Myocyte (in vitro differentiated cells): ENCODE results near the gene DOCK1. TPM values are rescaled to one million over a fixed set of nuclear protein-coding genes. Genes with fewer than 3 reads are reported as not detected.

Source experiments
- DNase-seq: peaks from one replicate; pipeline ENCODE4 v3.0.0-alpha.2; 2012; ENCODE audit warnings: low read depth
- total RNA-seq: library from RNA; depleted of rRNA; stranded (reverse); fragments of >200 nt; gene quantifications from 2 replicates; pipeline ENCODE4 v1.2.3, GENCODE V29; 2014

Gene DOCK1
- total RNA-seq, 1 donor from 2014 or later, result 35.1 TPM

DNA sequence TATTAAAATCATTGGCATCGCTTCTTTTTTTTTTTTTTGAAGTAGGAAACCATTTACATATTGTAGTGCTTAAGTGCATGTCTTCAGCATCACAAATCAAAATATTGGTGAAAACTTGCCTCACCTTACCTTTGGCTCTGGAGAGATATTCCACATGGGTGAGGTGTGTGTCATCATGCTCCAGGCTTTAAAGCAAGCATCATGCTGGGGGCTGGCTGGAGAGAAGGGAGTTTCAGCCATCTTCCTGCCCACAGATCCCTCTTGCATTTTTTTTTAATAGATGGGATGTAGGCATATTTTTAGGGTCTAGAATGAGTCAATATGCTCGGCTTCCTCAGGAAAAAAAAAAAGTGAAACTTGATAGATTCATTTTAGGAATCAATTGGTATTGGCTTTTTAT is 293.5 kb downstream of the DOCK1 start:
- DNase-seq, result no peak

DNA sequence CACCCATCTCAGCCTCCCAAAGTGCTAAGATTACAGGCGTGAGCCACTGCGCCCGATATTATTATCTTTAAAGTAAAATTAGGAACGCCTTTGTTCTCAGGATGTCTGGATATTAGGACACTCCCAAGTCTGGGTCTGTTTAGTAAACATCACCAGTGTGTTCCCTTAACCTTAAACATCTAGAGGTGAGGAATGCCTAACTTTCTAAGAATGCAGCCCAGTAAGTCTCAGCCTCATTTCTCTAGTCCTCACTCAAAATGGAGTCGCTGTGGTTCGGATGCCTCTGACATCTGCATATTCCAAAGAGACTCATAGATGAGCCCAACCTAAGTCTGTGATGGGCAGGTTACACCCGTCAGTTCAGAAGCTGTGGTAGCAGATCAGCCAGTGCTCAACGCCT is 295.4 kb downstream of the DOCK1 start:
- no peak for DNase-seq

DNA sequence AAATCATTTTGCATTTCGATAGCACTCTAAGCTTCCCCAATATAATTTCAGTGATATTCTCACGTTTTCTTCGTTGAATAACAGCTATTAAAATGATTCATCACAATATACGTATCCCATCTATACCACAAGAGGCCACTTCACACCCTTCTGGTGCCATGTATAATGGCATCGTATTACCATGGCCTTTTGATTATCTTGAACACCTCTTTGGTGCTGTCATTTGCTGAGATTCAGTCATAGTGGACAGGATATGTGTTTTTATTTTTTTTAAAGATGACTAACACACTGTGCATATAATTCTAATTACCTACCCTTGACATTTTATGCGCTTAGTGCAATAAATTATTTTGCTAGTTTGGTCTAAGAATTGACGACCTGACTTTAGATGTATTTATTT is 297.8 kb downstream of the DOCK1 start:
- no peak for DNase-seq

DNA sequence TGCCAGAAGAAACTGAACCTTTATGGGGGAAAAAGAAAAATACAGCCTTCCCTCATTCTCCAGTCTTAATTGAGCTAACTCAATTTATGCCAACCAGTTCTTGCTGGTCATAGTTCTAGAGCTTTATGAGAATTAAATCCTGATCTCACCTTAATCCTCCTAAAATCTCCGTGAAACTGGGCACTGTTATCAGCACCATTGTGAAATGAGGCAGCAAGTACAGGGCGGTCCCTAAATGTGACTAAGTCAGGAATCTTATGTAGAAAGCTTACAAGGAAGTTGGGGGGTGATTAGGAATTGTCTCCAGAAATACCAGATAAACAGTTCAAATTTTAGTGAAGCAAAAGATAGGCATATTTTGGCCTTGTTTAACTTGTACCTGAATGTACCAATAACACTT is 301.9 kb downstream of the DOCK1 start:
- DNase-seq, result no peak

DNA sequence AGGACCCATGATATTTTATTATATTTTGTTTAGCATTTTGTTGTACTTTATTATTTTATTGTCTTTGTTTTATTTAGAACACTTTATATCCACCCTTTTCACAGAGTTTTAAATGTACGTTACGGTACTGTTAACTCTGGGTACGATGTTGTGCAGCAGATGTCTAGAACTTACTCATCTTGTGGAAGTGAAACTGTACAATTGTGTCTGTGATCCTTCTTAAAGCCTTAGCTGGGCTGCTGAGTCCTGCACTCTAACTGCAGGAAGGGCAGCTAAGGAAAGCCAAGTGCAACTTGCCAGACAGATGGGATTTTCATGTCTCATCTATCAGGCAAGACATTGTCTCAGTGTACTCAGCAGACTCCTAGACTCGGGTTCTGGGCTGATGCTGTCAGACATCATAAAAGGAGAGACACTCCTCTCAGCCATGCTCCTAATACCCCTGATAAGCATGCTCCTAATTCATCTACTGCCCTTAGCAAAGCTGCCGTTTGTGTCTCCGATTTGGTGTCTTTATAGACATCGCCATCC is 305.8 kb downstream of the DOCK1 start:
- DNase-seq, result no peak

DNA sequence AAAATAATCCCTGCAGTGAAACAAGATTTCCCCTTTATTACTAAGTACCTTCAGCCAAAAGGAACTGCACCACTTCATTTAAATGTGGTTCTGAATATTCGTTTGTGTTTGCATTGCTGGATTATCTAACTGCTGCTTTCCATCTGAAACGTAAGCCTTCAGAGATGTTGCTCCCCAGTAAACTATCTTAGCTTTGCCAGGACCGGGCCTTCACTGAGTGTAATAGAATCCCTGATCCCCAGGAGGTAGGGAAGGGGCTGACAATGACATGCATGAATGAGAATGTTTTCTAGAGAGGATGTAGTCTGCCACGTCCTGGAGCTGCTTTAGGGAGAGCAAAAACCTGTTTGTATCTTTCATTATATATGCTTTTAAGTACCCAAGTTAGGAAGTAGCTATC is 310.6 kb downstream of the DOCK1 start:
- no peak for DNase-seq

DNA sequence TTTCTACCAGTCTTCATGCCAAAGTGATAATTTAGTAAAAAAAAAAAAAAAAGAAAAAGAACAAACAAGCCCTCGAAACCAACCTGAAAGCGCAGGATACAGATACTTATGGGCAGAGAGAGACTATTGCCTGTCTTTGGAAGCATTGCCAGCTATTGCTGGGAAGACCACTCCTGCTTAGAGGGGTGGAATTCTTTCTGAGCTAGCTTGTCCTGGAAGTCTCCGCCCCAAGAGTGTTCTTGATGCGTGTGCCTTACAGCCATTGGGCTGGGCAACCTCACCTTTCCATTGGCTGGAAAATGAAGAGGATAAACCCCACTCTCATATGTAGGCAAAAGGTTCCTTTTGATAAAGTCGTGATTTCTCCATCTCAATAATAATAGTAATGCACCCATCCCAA is 311.0 kb downstream of the DOCK1 start:
- no peak for DNase-seq

DNA sequence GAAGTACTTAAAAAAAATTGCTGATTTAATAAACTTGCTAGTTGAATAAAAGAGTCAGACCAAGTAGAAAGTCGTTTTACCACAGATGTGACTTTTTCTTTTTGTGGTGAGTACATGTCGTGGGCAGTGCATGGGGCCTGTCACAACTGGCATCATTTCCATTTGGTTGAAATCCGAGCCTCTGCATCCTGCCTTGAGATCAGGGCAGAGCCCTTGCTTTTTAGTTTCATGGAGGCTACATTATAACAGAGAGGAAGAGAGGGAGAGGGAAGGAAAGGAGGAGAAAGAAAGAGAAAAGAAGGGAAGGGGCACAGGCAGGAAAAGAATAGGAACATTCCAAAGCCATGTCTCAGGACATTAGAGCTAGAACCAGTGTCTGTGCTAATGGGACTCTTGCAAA is 311.6 kb downstream of the DOCK1 start:
- peak; percentile 74 for DNase-seq

DNA sequence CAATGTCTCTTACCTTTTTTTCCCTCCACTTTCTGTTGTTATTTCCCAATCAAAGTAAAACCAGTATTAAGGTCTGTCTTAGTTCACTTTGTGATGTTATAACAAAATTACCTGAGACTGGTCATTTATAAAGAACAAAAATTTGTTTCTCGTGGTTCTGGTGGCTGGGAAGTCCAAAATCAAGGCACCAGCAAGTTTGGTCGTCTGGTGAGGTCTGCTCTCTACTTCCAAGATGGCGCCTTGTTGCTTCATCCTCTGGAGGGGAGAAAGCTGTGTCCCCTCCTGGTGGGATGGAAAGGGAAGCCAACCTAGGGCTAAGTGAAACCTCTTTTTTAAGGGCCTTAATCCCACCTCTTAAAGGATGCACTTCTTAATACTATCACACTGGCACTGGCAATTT is 313.4 kb downstream of the DOCK1 start:
- DNase-seq, result no peak

DNA sequence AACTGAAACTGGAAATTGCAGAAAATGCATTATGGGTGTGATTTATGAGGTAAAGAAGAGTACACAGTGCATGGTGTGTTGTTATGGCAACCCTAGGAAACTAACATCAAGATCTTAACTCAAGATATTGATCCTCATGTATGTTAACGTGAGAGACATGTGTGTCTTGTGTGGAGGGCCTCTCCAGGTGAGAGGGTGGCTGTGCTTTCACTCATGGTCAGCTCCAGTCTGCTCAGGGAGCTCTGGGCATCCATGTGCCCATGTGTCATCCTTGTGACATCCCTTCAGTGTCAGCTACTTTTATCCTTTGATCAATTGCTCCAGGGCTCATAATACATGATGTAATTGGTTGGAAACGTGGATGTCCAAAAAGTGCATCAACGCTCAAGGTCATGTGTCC is 316.1 kb downstream of the DOCK1 start:
- no peak for DNase-seq

DNA sequence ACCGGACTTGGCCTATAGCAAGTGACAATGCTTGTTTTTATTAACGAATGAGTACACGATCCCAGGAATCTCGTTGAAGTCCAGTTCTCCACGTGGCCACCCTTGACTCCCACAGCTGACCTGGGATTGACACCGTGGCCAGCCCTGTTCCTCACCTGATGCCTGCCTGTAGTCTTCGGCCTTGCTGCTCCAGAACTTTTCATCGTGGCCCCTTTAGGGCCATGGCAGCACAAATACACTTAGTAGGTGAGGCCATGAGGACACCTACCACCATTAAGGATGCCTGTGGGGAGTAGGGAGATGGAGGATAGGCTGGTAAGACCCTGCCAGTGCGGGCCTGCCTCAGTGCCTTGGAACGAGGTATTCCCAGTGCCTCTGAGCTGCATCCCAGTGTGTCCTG is 321.8 kb downstream of the DOCK1 start:
- DNase-seq, result no peak

DNA sequence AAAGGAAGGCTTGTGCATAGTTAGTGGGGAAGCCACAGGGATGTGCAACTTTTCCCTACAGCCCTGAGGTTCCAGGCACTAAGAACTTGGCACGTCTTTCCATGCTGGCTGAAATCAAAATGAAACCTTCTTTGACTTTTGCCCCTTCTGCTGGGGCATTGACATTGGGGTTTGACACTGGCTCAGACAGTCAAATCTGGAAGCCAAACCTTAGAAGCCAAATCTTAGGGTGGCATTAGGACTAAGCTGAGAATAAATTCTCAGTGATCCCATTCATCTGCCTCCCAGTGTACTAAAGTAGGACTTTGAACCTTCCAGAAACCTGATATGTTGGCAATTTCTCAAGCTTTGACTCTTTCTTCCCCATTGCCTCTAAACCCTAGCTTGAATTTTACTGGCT is 322.4 kb downstream of the DOCK1 start:
- DNase-seq, result peak; percentile 7

DNA sequence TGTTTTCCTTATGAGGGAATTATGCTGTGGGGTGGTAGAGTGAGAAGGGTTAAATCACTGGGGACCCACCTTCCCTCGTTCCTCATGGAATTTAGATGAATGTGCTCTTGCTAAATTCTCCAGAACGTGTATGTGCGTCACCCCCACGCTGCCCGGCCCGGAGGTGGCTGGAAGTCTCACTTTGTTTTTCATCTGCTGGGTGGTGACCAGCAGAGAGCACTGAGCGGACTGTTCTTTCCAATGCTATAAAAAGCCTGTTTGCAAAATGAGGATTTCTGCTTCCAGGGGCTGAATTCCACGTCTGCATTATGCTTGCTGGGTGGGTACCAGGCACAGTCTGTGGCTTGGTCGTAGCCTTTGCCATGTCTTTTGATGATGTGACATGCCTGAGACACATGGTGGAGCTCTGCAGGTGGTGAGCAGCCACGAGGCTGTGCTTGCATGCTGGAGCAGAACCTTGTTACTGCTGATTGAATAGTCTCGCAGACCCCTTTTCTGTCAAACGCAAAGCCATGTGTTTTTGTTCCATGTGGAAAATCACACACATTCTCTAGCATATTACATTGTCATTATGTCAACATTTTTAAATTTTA is 323.1 kb downstream of the DOCK1 start:
- peak; percentile 23 for DNase-seq

DNA sequence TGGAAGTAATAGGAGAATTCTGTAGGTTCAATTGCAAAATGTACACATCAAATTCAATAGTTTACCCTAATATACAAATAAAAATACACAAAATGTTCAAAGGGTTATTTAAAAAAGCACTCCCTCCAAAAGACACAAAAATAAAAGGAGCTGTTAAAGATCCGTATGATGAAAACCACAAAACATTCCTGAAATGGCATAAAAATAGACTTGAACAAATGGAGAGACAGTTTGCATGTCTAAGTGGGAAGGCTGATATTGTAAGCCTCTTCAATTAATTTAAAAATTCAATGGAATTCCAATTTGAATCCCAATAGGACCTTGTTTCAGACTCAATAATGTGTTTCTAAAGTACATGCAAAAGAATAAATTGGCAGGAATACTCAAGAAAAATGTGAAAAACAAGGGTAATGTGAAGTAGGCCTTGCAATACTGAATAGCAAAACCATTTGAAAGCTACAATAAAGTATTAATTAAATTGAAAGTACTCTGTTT is 329.1 kb downstream of the DOCK1 start:
- DNase-seq, result peak; percentile 54

DNA sequence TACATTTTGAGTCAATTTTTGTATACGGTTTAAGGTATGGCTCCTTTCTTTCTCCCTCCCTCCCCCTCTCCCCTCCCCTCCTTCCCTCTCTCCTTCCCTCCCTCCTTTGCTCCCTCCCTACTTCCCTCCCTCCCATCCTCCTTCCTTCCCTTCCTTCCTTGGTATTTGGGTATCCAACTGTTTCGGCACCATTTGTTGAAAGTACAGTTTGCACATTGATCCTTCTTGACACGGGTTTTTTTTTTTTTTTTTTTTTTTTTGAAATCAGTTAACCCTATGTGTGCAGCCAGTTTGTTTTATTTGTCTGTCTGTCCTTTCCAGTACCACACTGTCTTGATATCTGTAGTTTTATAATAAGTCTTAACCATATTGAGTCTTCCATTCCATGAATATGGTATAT is 331.0 kb downstream of the DOCK1 start:
- DNase-seq, result no peak

DNA sequence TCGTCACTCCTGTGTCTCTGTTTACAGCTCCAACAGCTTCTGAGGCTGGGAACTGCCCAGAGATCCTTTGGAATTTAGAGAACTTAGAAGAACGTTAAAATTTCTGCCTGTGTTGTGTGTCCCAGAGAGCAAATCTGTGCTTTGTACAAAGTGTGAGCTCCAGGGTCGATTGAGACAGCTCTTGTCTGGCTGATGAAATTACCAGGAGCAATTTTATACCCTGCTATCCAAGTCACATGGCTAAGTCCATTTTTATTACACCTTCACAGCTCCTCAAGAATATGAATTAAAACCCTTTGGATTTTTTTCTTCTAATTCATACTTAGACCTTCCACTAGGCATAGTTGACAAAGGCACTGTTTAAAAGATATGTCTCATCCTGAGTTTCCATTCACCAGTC is 337.7 kb downstream of the DOCK1 start:
- no peak for DNase-seq

DNA sequence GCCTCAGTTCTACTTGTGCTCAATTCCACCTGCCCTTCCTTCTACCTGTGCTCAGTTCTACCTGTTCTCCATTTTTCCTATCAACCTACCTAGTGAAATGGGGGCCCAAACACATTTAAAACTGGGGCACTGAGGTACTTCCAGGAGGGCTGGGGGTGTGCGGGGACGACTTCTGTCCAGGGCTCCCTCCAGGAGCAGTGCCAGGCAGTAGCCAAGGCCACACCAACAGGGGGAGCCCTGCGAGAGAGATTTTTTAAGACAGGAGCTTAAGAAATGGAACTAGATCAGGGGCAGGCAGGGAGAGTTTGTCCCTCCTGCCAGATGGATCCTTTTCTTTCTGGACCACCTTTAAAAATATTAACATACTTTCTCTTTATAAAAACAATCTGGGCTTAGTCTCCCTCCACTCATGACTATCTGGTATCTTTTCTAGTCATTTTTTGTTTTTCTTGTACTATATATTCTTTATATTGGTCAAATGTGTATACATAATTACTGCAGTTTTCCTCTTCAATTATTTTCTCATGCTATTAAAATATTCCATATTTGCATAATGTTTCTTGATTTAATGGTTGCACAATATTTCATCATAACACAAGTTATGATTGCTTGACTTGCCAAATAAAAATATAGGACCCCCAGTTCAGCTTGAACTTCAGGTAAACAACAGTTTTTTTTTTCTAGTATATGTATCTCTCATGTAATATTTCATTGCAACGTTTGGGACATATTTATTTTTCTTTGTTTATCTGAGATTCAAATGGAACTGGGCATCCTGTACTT is 338.5 kb downstream of the DOCK1 start:
- DNase-seq, result peak; percentile 35

DNA sequence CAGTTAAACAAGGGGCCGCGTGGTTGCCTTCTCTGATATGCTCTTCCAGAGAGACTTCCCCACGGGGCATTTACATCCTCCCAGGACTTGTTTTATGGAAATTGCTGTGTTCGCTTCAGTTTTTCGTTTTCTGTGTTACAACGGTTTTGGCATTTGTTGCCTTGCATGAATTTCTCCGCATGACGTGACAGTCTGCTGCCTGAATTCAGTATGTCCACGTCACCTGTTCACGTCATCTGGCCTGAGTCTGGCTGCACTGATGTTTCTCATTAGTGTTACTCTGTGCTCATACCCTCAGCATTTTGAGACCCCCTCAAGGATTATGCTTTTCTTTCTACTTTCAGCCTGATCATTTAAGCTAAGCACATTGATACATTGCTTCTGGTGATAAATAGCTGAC is 340.2 kb downstream of the DOCK1 start:
- no peak for DNase-seq

DNA sequence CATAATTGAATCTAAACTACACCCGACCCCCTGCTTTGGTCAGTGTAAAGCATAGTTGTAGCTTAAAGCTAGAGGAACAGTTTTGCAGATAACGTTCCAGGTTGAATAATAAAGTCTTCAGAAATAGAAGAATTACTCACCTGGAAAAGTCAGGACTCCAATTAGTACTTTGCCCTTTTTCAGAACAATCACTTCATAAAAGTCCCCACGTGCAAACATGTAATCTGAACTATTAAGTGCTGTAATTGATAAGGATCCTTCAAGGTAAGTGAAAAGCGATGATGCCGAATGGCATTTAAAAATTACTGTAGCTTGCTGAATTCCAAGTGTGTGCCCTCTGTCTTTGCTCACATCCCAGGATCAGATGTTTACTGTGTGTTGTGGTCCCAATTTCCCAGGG is 344.8 kb downstream of the DOCK1 start:
- no peak for DNase-seq

DNA sequence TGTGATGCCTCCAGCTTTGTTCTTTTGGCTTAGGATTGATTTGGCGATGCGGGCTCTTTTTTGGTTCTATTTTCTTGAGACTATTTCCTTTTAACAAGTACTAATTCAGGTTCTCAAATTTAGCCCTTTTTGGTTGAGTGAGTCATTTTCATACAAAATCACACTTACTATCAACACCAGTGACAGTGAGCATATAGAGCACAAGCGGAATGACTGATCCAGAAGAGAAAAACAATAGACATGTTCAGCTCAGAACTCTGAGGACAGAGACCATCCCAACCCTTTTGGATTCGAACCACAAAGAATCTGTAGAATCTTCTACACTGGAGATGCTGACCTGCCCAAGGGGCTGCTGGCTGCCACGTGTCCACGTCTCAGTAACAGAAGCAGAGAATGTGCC is 347.6 kb downstream of the DOCK1 start:
- DNase-seq, result no peak

DNA sequence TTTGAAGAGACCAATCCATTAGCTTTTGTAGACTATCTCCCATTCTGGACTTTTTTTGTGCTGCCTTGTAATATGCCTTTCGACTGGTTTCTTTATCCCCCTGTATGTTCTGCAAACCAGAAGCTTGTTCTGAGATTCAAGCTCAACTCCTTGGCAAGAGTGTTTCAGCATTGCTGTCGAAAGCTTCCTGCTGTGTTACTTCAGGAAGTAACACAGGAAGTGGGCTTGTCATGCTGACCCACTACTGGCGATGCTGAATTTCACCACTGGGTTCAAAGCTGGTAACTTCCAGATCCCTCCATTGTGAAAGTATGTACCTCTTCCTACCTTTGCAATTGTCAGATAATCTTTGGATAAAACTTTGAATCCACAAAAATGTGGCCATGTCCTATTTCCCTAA is 349.0 kb downstream of the DOCK1 start:
- no peak for DNase-seq

DNA sequence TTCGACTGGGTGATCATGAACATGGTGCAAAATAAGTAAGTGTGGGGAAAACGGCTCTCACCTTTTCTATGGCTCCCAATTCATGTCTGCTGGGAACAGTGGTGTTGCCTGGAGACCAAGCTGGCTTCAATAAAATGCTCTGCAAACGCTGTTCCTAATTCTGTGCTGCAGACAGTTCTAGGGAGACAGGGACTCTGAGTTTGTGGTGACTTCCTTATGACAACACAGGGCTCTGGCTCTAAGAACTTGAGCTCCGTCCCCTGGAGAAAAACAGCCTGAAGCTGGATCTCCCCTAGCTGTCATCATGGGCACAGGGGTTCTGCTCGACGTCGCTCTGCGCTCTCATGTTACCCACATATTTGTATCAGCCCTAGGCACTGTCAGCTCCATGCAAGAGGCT is 352.2 kb downstream of the DOCK1 start:
- DNase-seq, result no peak

DNA sequence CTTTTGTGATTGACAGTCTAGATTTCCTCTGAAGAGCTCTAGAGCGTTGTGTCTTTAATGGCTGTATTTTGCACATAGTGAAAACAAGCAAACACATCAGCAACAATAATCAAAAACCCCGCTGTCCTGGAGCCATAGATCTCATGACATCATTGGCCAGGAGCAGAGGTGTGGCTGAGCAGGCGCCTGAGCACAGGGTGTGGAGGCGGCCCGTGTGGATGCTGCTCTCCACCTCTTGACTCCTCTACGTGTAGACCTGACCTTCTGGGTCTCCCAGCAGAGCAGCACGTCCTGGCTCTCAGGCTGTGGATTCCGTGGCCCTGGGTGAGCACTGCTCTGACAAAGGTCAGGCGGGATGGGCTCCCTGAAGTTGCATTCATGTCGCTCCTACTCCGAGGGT is 354.1 kb downstream of the DOCK1 start:
- no peak for DNase-seq
